AG10803 (cell line): Measurements from ENCODE around the gene DOCK9.

ENCODE experiments used
- DNase-seq: peaks from one replicate; pipeline ENCODE4 v3.0.0; 2010; ENCODE audit warnings: low read depth
- H3K4me3 ChIP-seq: 2 replicates; pipeline ENCODE4 v1.5.1; 2011; ENCODE audit warnings: mild to moderate bottlenecking, low read length, control low read depth
- CTCF ChIP-seq: conservative IDR thresholded peaks from 2 replicates; pipeline ENCODE4 v1.5.1; 2011; ENCODE audit warnings: mild to moderate bottlenecking, low read length, control low read depth, inconsistent platforms

The DOCK9 gene

DNA sequence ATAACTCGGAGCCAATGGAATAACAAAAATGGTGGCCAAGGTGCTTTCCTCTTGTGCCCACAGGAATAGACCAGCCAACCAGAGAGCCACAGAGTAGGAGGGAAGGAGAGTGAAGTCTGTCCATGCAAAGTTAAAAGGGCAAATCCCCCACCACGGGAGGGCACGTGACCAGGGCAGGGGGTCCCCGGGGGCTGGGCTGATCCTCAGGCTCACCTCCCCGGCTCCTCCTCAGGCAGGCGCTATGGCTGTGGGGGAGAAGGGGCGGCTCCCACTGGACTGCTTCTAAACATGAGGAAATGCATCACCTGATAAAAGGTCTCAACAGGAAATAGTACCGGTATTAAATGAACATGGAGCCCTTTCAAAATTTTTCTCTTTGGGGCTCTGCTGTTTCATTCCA lies 152.2 kb downstream of the DOCK9 start:
- H3K4me3 ChIP-seq = no peak overlapping the region
- TF ChIP-seq CTCF = no peak
- DNase-seq = no peak

DNA sequence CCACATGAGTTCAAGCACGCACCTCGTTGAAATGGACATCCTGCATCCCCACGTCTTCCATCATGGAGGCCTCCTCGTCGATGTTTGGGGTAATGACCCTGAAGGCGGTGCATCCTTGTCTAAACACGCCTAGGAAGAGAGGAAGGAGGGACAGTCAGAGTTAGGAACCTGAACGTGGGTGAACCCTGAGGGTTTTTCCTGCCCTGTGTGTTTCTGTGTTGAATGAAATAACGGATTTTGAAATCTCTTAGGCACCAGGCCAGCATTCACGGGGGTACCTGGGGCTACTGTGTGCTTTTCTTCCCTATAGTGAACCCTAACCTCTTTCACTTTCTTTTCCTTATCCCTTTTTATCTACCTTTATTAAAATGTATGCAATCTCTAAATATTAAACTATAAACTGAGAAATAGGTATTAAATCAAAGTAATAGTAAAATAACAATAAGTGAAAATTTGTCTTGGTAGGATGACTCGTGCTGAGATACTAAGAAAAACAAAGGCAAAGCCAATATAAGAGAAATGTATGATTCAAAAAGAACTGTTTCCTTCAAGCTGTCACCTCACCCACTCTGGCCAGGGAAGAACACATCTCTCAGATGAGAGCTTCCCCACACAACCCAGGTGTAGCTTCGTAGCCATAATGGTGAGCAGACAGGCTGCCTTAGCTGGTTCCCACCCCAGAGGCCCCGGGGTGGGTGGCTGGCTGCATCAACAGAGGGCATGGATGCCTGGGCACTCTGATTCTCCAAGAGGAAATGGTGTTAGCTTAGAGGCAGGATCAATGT lies 153.3 kb downstream of the DOCK9 start:
- H3K4me3 ChIP-seq = no peak overlapping the region
- no peak for TF ChIP-seq CTCF
- DNase-seq = no peak

- TF ChIP-seq CTCF = no peak
- no peak overlapping the region for H3K4me3 ChIP-seq
- no peak for DNase-seq
Observed at GRCh38 chr13:98823442-98823841, 154.4 kb downstream of the DOCK9 start.

DNA sequence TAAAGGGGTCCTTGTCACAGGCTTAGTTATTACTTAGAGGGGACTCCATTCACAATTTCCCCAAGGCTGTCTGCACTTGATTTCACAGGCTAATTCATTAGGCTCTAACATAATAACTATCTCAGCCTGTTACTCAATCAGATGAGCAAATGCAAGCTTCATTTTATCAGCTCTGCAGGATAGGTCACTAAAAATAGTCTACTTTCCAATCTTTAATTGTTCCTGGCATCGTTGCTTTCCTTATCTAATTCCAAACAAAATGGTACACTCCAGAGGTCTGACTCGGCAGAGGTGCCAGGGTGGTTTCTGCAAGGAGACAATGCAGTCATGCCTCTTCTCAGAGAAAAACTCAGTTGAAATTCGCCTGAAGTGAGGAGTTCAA lies 155.6 kb downstream of the DOCK9 start:
- peak overlapping the region; percentile 2; the same call in 1 of the 2 replicates for H3K4me3 ChIP-seq
- no peak for TF ChIP-seq CTCF
- peak; percentile 31 for DNase-seq

DNA sequence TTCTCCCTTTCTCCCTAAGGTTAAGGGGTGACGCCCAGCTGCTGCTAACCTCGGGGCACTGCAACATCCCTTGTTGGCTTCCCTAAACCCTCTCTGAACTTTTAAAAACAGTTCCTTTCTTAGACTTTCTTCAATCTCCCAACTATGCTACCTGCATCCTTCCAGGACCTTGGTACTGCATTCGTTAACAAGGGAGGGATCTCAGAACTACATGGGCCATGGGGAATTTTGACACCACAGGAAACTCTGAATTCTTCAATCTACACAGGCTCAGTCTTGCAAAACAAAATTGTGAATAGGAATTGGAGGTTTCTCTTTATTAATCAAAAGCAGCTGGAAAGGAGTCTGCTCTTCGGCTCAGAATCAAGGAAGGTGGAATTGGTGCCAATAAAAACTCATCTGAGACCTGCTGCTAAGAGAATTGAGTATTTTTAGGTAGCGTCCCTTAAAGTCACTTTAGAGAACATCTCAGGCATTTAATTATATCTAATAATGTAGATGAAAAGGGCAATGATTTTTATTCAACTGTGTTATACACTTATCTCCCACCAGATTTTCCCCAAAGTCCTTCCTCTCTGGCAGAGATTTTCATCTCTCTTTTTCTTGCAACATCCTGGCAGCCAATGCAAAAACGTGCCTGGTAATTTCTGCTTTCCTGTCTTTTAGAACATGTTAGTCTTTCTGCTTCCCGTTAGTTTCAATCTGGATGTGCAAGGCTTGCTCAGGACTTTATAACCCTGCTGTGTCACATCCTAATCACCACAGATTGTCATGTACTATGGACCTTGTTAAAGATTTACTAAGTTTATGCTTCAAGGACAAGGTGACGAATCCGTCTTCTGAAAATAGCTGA lies 156.3 kb downstream of the DOCK9 start:
- peak; percentile 89 for DNase-seq
- no peak for TF ChIP-seq CTCF
- H3K4me3 ChIP-seq = peak overlapping the region; percentile 2; the same call in 1 of the 2 replicates

DNA sequence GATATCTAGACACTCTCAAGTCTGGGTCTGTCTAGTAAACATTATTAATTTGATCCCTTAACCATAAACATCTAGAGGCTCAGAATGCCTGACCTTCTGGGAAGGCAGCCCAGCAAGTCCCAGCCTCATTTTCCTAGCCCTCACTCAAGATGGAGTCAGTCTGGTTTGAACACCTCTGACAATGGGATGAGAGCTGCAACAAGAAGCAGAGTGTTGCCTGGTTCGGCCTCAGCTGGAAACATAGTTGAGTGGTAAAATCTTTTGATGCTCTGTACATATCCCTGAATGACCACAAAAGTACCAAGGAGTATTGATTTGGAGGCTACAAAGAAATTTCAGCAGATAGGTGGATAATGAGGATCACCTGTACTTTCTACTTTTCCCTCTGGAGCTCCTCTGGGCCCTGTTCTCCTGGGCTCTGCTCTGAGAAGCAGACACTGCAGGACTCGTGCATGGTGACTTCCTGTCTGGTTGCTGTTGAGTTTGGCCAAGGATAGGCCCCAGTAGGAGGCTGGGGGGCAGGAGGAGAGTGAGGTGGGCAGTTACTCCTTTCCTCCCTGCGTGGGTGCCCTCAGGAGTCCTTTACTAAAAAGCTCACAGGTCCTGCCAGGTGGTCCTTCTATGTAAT lies 157.0 kb downstream of the DOCK9 start:
- H3K4me3 ChIP-seq = no peak overlapping the region
- DNase-seq = no peak
- no peak for TF ChIP-seq CTCF
